ENCODE measurements around the gene HSFX1.
"Not testable (repeated sequence)": the region's sequence is repeated elsewhere in the genome, so short reads cannot be mapped to it uniquely, and the experiment has no call there.

Gene HSFX1

DNA sequence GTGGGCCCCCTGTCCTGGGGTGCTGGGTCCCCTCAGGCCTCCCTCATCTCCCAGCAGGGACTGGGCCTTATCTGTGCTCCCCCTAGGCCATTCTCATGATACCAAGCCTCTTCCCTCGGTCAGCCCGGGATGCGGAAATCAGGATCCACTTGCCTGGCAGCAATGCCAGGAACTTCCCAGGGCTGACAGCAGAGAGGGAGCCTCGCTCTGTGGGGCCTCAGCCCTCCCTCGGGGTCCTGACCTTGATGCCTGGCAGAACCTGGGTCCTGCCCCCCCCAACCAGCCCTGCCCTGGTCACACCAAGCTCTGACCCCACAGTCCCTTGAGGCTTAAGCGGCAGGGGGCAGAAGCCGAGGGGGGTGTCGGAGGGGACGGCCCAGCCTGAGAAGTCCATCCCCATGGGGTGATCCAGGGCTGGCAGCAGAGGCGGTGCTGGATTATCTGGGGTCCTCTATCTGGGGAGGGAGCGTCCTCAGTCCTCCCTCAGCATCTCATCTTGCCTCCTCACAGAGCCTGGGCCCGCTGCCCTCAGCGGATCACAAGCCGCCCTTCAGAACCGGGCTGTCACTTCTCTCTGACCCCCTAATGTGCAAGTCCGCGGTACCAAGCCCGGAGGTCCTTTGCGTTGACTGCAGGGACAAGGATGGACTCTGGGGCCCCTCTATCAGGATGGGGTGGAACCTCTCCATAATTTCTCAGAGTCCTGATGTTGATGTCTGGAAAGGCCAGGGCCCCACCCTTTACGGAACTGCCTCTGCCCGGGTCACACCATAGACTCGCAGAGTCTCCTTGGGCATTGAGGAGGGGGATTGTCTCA is 11.8 kb upstream of the HSFX1 start:
- H3K27me3 ChIP-seq (replicated peaks; ENCODE audit: control insufficient read depth, insufficient read depth, low read length, poor library complexity, severe bottlenecking); H3K9me3 ChIP-seq (ENCODE audit: control insufficient read depth, low read length); H3K4me3 ChIP-seq (ENCODE audit: insufficient read depth, low read depth, low read length, poor library complexity, severe bottlenecking); H3K27ac ChIP-seq (ENCODE audit: insufficient read depth, low read length, poor library complexity, severe bottlenecking); H3K4me1 ChIP-seq (ENCODE audit: control insufficient read depth, insufficient read depth, low read length, poor library complexity, severe bottlenecking); DNase-seq; H3K36me3 ChIP-seq (ENCODE audit: control insufficient read depth, insufficient read depth, low read length): not testable (repeated sequence)

DNA sequence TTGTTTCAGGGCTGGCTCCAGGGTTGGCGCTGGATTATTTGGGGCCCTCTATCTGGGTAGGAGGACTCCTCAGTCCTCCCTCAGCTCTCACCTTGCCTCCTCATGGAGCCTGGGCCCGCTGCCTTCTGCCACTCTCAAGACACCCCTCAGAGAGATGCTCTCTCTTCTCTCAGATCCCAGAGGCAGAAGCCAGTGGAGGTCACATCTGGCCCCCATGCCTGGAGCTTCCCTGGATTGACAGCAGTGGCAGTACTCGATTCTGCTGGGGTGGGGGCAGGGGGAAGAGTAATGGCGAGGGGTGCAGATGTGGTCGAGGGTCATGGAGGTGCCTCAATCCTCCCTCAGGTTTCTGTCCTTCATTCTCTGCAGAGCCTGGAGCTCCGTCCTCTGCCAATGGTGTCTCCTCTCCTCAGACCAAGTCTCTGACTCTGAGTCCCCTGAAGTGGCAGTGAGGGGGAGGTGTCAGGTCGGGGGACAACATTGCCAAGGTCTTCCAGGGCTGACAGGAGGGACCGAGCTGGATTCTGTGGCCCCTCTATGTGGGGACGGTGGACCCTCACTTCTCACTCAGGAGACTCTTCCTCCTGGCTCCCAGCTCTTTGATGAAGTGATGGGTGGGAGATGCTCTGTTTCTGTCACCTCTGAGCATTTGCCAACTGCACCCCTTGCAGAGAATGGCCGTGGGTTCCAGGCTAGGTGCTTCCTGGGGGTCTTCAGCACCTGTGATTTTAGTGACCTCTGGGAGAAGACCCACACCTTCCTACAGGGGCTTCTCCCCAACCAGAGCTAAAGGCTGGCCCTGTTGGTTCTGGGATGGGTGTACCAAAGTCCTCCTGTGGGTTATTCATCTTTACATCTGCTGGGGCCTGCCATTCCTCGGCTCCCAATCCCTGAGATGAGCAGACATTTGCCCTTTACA is 10.9 kb upstream of the HSFX1 start:
- no peaks in the 10 kb centered on the region for H3K4me1 ChIP-seq (ENCODE audit: control insufficient read depth, insufficient read depth, low read length, poor library complexity, severe bottlenecking)
- no peak overlapping the region for H3K27ac ChIP-seq (ENCODE audit: insufficient read depth, low read length, poor library complexity, severe bottlenecking)
- no peak overlapping the region for H3K4me3 ChIP-seq (ENCODE audit: insufficient read depth, low read depth, low read length, poor library complexity, severe bottlenecking)
- H3K9me3 ChIP-seq (ENCODE audit: control insufficient read depth, low read length), result no peaks in the 10 kb centered on the region
- H3K36me3 ChIP-seq (ENCODE audit: control insufficient read depth, insufficient read depth, low read length), result no peaks in the 10 kb centered on the region
- no peak for DNase-seq
- no peaks in the 10 kb centered on the region for H3K27me3 ChIP-seq (replicated peaks; ENCODE audit: control insufficient read depth, insufficient read depth, low read length, poor library complexity, severe bottlenecking)

- not testable (repeated sequence) for H3K9me3 ChIP-seq (ENCODE audit: control insufficient read depth, low read length); H3K36me3 ChIP-seq (ENCODE audit: control insufficient read depth, insufficient read depth, low read length); H3K4me1 ChIP-seq (ENCODE audit: control insufficient read depth, insufficient read depth, low read length, poor library complexity, severe bottlenecking); H3K27ac ChIP-seq (ENCODE audit: insufficient read depth, low read length, poor library complexity, severe bottlenecking); H3K4me3 ChIP-seq (ENCODE audit: insufficient read depth, low read depth, low read length, poor library complexity, severe bottlenecking); H3K27me3 ChIP-seq (replicated peaks; ENCODE audit: control insufficient read depth, insufficient read depth, low read length, poor library complexity, severe bottlenecking); DNase-seq
These were observed 3.5 kb upstream of the HSFX1 start for GRCh38 chrX:149770344-149770743.

GRCh38 chrX:149773026-149773425 is 842 bp upstream of the HSFX1 start:
- DNase-seq; H3K36me3 ChIP-seq (ENCODE audit: control insufficient read depth, insufficient read depth, low read length); H3K4me1 ChIP-seq (ENCODE audit: control insufficient read depth, insufficient read depth, low read length, poor library complexity, severe bottlenecking); H3K27me3 ChIP-seq (replicated peaks; ENCODE audit: control insufficient read depth, insufficient read depth, low read length, poor library complexity, severe bottlenecking); H3K9me3 ChIP-seq (ENCODE audit: control insufficient read depth, low read length); H3K4me3 ChIP-seq (ENCODE audit: insufficient read depth, low read depth, low read length, poor library complexity, severe bottlenecking); H3K27ac ChIP-seq (ENCODE audit: insufficient read depth, low read length, poor library complexity, severe bottlenecking): not testable (repeated sequence)

DNA sequence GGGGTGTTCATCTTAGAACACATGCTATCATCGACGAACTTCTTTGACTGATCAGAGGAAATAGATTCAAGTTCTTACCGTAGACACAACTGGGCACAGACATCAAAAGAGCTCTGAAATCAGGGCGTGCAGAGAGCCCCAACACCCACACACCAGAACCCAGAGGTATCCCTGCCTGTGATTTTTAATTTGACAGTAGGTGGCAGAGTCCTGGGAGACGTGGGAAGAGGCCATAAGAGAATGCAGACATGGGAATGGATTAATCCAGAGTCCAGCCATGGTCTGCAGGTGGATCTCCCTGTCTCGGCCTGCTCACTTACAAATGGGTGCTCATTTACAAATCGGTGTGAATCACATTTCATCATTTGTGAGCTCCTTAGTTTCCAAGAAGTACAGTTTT is 4.1 kb downstream of the HSFX1 start:
- not testable (repeated sequence) for H3K36me3 ChIP-seq (ENCODE audit: control insufficient read depth, insufficient read depth, low read length); H3K9me3 ChIP-seq (ENCODE audit: control insufficient read depth, low read length); H3K27ac ChIP-seq (ENCODE audit: insufficient read depth, low read length, poor library complexity, severe bottlenecking); H3K27me3 ChIP-seq (replicated peaks; ENCODE audit: control insufficient read depth, insufficient read depth, low read length, poor library complexity, severe bottlenecking); DNase-seq; H3K4me3 ChIP-seq (ENCODE audit: insufficient read depth, low read depth, low read length, poor library complexity, severe bottlenecking); H3K4me1 ChIP-seq (ENCODE audit: control insufficient read depth, insufficient read depth, low read length, poor library complexity, severe bottlenecking)

GRCh38 chrX:149781727-149782126 is 7.9 kb downstream of the HSFX1 start, which contains the start of gene MAGEA9:
Gene MAGEA9, plus strand, starts transcription at chrX:149781930. Its CDS starts 4,281 bp downstream, at chrX:149786211.
- not testable (repeated sequence) for H3K27ac ChIP-seq (ENCODE audit: insufficient read depth, low read length, poor library complexity, severe bottlenecking); H3K4me1 ChIP-seq (ENCODE audit: control insufficient read depth, insufficient read depth, low read length, poor library complexity, severe bottlenecking); H3K9me3 ChIP-seq (ENCODE audit: control insufficient read depth, low read length); H3K4me3 ChIP-seq (ENCODE audit: insufficient read depth, low read depth, low read length, poor library complexity, severe bottlenecking); H3K27me3 ChIP-seq (replicated peaks; ENCODE audit: control insufficient read depth, insufficient read depth, low read length, poor library complexity, severe bottlenecking); DNase-seq; H3K36me3 ChIP-seq (ENCODE audit: control insufficient read depth, insufficient read depth, low read length)

- not testable (repeated sequence) for DNase-seq; H3K27ac ChIP-seq (ENCODE audit: insufficient read depth, low read length, poor library complexity, severe bottlenecking); H3K9me3 ChIP-seq (ENCODE audit: control insufficient read depth, low read length); H3K4me1 ChIP-seq (ENCODE audit: control insufficient read depth, insufficient read depth, low read length, poor library complexity, severe bottlenecking); H3K4me3 ChIP-seq (ENCODE audit: insufficient read depth, low read depth, low read length, poor library complexity, severe bottlenecking); H3K27me3 ChIP-seq (replicated peaks; ENCODE audit: control insufficient read depth, insufficient read depth, low read length, poor library complexity, severe bottlenecking); H3K36me3 ChIP-seq (ENCODE audit: control insufficient read depth, insufficient read depth, low read length)
These were observed 21.7 kb downstream of the HSFX1 start for GRCh38 chrX:149795531-149795930.

GRCh38 chrX:149799095-149799714 is 25.3 kb downstream of the HSFX1 start:
- DNase-seq, result no peak
- H3K4me1 ChIP-seq (ENCODE audit: control insufficient read depth, insufficient read depth, low read length, poor library complexity, severe bottlenecking), result no peaks in the 10 kb centered on the region
- no peaks in the 10 kb centered on the region for H3K36me3 ChIP-seq (ENCODE audit: control insufficient read depth, insufficient read depth, low read length)
- H3K27me3 ChIP-seq (replicated peaks; ENCODE audit: control insufficient read depth, insufficient read depth, low read length, poor library complexity, severe bottlenecking), result no peaks in the 10 kb centered on the region
- no peaks in the 10 kb centered on the region for H3K9me3 ChIP-seq (ENCODE audit: control insufficient read depth, low read length)
- no peak overlapping the region for H3K27ac ChIP-seq (ENCODE audit: insufficient read depth, low read length, poor library complexity, severe bottlenecking)
- H3K4me3 ChIP-seq (ENCODE audit: insufficient read depth, low read depth, low read length, poor library complexity, severe bottlenecking), result no peak overlapping the region

DNA sequence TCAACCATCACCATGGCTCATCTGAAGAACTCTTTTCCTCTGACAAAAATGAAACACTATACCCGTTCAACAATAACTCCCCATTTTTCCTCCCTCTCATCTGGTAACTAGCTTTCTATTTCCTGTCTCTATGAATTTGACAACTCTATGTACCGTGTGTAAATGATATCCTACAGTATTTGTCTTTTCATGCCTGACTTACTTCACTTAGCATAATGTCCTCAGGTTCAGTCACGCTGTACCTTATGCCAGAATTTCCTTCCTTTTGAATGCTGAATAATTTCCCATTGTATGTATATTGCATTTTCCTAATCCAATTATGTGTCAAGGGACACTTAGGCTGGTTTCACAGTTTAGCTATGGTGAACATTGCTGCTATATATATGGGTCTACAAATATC is 26.1 kb downstream of the HSFX1 start:
- Histone ChIP-seq H3K27ac (ENCODE audit: insufficient read depth, low read length, poor library complexity, severe bottlenecking) (no peak overlapping the region), H3K4me1 (ENCODE audit: control insufficient read depth, insufficient read depth, low read length, poor library complexity, severe bottlenecking) (no peaks in the 10 kb centered on the region), H3K27me3 (replicated peaks; ENCODE audit: control insufficient read depth, insufficient read depth, low read length, poor library complexity, severe bottlenecking) (no peaks in the 10 kb centered on the region), H3K4me3 (ENCODE audit: insufficient read depth, low read depth, low read length, poor library complexity, severe bottlenecking) (no peak overlapping the region), H3K36me3 (ENCODE audit: control insufficient read depth, insufficient read depth, low read length) (no peaks in the 10 kb centered on the region), H3K9me3 (ENCODE audit: control insufficient read depth, low read length) (no peaks in the 10 kb centered on the region)
- DNase-seq, result no peak

Measured in effector memory CD4-positive, alpha-beta T cell (primary cell).